Measurements from ENCODE around the gene TTC39B. TPM values are rescaled to one million over a fixed set of nuclear protein-coding genes. Genes with fewer than 3 reads are reported as not detected.
"Not testable (repeated sequence)": the region's sequence is repeated elsewhere in the genome, so short reads cannot be mapped to it uniquely, and the experiment has no call there.

TTC39B gene
- total RNA-seq, 2 donors from 2014 or later: 28.7 to 35.6 TPM

GRCh38 chr9:15246243-15246642 is 60.8 kb downstream of the TTC39B start:
- H3K4me1 Mint-ChIP-seq: peaks cover 28% of the 10 kb centered on the region
- H3K36me3 Mint-ChIP-seq (ENCODE audit: low read depth): peaks cover 7% of the 10 kb centered on the region
- no peak overlapping the region for H3K27ac Mint-ChIP-seq
- ATAC-seq (no peak), DNase-seq (no peak)
- H3K27me3 Mint-ChIP-seq: no peaks in the 10 kb centered on the region
- no peaks in the 10 kb centered on the region for H3K9me3 ChIP-seq (ENCODE audit: control insufficient read depth, low read length, poor library complexity, severe bottlenecking)
- H3K4me3 Mint-ChIP-seq: no peak overlapping the region

GRCh38 chr9:15244001-15244441 is 63.0 kb downstream of the TTC39B start:
- H3K4me3 Mint-ChIP-seq: no peak overlapping the region
- peaks cover 25% of the 10 kb centered on the region for H3K4me1 Mint-ChIP-seq
- H3K9me3 ChIP-seq (ENCODE audit: control insufficient read depth, low read length, poor library complexity, severe bottlenecking): no peaks in the 10 kb centered on the region
- H3K27me3 Mint-ChIP-seq: no peaks in the 10 kb centered on the region
- DNase-seq (no peak), ATAC-seq (no peak)
- H3K27ac Mint-ChIP-seq: peak overlapping the region; percentile 5
- H3K36me3 Mint-ChIP-seq (ENCODE audit: low read depth): peaks cover 4% of the 10 kb centered on the region

- Mint-ChIP-seq H3K27ac (no peak overlapping the region), H3K4me3 (no peak overlapping the region), H3K27me3 (no peaks in the 10 kb centered on the region), H3K4me1 (peaks cover 20% of the 10 kb centered on the region), H3K36me3 (ENCODE audit: low read depth) (peaks cover 5% of the 10 kb centered on the region)
- ATAC-seq (no peak), DNase-seq (no peak)
- no peaks in the 10 kb centered on the region for H3K9me3 ChIP-seq (ENCODE audit: control insufficient read depth, low read length, poor library complexity, severe bottlenecking)
Measured at GRCh38 chr9:15243081-15243480, 63.9 kb downstream of the TTC39B start.

GRCh38 chr9:15240927-15241326 is 66.1 kb downstream of the TTC39B start:
- DNase-seq (no peak), ATAC-seq (no peak)
- Mint-ChIP-seq H3K4me1 (peaks cover 12% of the 10 kb centered on the region), H3K4me3 (no peak overlapping the region), H3K27ac (no peak overlapping the region), H3K36me3 (ENCODE audit: low read depth) (peaks cover 7% of the 10 kb centered on the region), H3K27me3 (no peaks in the 10 kb centered on the region)
- H3K9me3 ChIP-seq (ENCODE audit: control insufficient read depth, low read length, poor library complexity, severe bottlenecking): no peaks in the 10 kb centered on the region

GRCh38 chr9:15239816-15240215 is 67.2 kb downstream of the TTC39B start:
- H3K27ac Mint-ChIP-seq: no peak overlapping the region
- peaks cover 12% of the 10 kb centered on the region for H3K4me1 Mint-ChIP-seq

GRCh38 chr9:15238646-15239045 is 68.4 kb downstream of the TTC39B start:
- Mint-ChIP-seq H3K27me3 (no peaks in the 10 kb centered on the region), H3K4me1 (peaks cover 7% of the 10 kb centered on the region), H3K27ac (no peak overlapping the region), H3K4me3 (no peak overlapping the region), H3K36me3 (ENCODE audit: low read depth) (peaks cover 3% of the 10 kb centered on the region)
- peaks cover 4% of the 10 kb centered on the region for H3K9me3 ChIP-seq (ENCODE audit: control insufficient read depth, low read length, poor library complexity, severe bottlenecking)
- ATAC-seq: no peak
- no peak for DNase-seq

More at GRCh38 chr9:15239816-15240215, 67.2 kb downstream of the TTC39B start:
- ATAC-seq: no peak
- Mint-ChIP-seq H3K4me3 (no peak overlapping the region), H3K36me3 (ENCODE audit: low read depth) (peaks cover 7% of the 10 kb centered on the region), H3K27me3 (no peaks in the 10 kb centered on the region)
- no peak for DNase-seq
- peaks cover 4% of the 10 kb centered on the region for H3K9me3 ChIP-seq (ENCODE audit: control insufficient read depth, low read length, poor library complexity, severe bottlenecking)

GRCh38 chr9:15235658-15236057 is 71.4 kb downstream of the TTC39B start:
- Mint-ChIP-seq H3K4me1 (peaks cover 7% of the 10 kb centered on the region), H3K27me3 (no peaks in the 10 kb centered on the region), H3K36me3 (ENCODE audit: low read depth) (peaks cover 4% of the 10 kb centered on the region), H3K27ac (no peak overlapping the region), H3K4me3 (no peak overlapping the region)
- DNase-seq: no peak
- H3K9me3 ChIP-seq (ENCODE audit: control insufficient read depth, low read length, poor library complexity, severe bottlenecking): peaks cover 4% of the 10 kb centered on the region
- ATAC-seq: no peak

GRCh38 chr9:15233941-15234490 is 73.0 kb downstream of the TTC39B start:
- H3K4me3 Mint-ChIP-seq; H3K27me3 Mint-ChIP-seq; ATAC-seq; H3K9me3 ChIP-seq (ENCODE audit: control insufficient read depth, low read length, poor library complexity, severe bottlenecking); H3K36me3 Mint-ChIP-seq (ENCODE audit: low read depth); H3K27ac Mint-ChIP-seq; DNase-seq: not testable (repeated sequence)
- H3K4me1 Mint-ChIP-seq: peaks cover 17% of the 10 kb centered on the region

- ATAC-seq; H3K36me3 Mint-ChIP-seq (ENCODE audit: low read depth); H3K27ac Mint-ChIP-seq; H3K27me3 Mint-ChIP-seq; H3K4me3 Mint-ChIP-seq; DNase-seq; H3K9me3 ChIP-seq (ENCODE audit: control insufficient read depth, low read length, poor library complexity, severe bottlenecking): not testable (repeated sequence)
- H3K4me1 Mint-ChIP-seq: peaks cover 24% of the 10 kb centered on the region
Measured at GRCh38 chr9:15232706-15233280, 74.2 kb downstream of the TTC39B start.

- H3K4me1 Mint-ChIP-seq: peaks cover 24% of the 10 kb centered on the region
- H3K27me3 Mint-ChIP-seq: no peaks in the 10 kb centered on the region
- DNase-seq: no peak
- ATAC-seq: peak; percentile 51
- H3K4me3 Mint-ChIP-seq: no peak overlapping the region
- peaks cover 2% of the 10 kb centered on the region for H3K36me3 Mint-ChIP-seq (ENCODE audit: low read depth)
- peaks cover 4% of the 10 kb centered on the region for H3K9me3 ChIP-seq (ENCODE audit: control insufficient read depth, low read length, poor library complexity, severe bottlenecking)
- no peak overlapping the region for H3K27ac Mint-ChIP-seq
Measured at GRCh38 chr9:15231788-15232635, 75.0 kb downstream of the TTC39B start.

- DNase-seq (no peak), ATAC-seq (no peak)
- Mint-ChIP-seq H3K4me3 (no peak overlapping the region), H3K27me3 (no peaks in the 10 kb centered on the region), H3K4me1 (peaks cover 27% of the 10 kb centered on the region), H3K27ac (no peak overlapping the region), H3K36me3 (ENCODE audit: low read depth) (peaks cover 7% of the 10 kb centered on the region)
- H3K9me3 ChIP-seq (ENCODE audit: control insufficient read depth, low read length, poor library complexity, severe bottlenecking): no peaks in the 10 kb centered on the region
Measured at GRCh38 chr9:15229409-15229808, 77.6 kb downstream of the TTC39B start.

- Mint-ChIP-seq H3K27ac (no peak overlapping the region), H3K36me3 (ENCODE audit: low read depth) (peaks cover 14% of the 10 kb centered on the region), H3K27me3 (no peaks in the 10 kb centered on the region), H3K4me1 (peaks cover 31% of the 10 kb centered on the region), H3K4me3 (no peak overlapping the region)
- ATAC-seq (no peak), DNase-seq (no peak)
- no peaks in the 10 kb centered on the region for H3K9me3 ChIP-seq (ENCODE audit: control insufficient read depth, low read length, poor library complexity, severe bottlenecking)
Measured at GRCh38 chr9:15227491-15227890, 79.5 kb downstream of the TTC39B start.

- no peak overlapping the region for H3K27ac Mint-ChIP-seq
- DNase-seq: no peak
- no peak for ATAC-seq
- H3K9me3 ChIP-seq (ENCODE audit: control insufficient read depth, low read length, poor library complexity, severe bottlenecking): no peaks in the 10 kb centered on the region
- no peaks in the 10 kb centered on the region for H3K27me3 Mint-ChIP-seq
- peaks cover 31% of the 10 kb centered on the region for H3K4me1 Mint-ChIP-seq
- H3K36me3 Mint-ChIP-seq (ENCODE audit: low read depth): peaks cover 12% of the 10 kb centered on the region
- no peak overlapping the region for H3K4me3 Mint-ChIP-seq
Measured at GRCh38 chr9:15225564-15226126, 81.4 kb downstream of the TTC39B start.
